HG03159 (cell line): ENCODE results near the gene ZDHHC9.

Source experiments
- ATAC-seq: cut with Tn5 transposase; IDR thresholded peaks from one replicate; pipeline ENCODE4 v1.9.1; 2021; ENCODE audit warnings: mild to moderate bottlenecking, moderate library complexity; ENCODE audit not compliant: unreplicated experiment

ZDHHC9 gene

GRCh38 chrX:129768586-129769466 is 74.9 kb downstream of the ZDHHC9 start:
- no peak for ATAC-seq

- ATAC-seq = no peak
Observed at GRCh38 chrX:129768186-129768585, 75.5 kb downstream of the ZDHHC9 start.

- ATAC-seq = no peak
Observed at GRCh38 chrX:129763666-129764065, 80.0 kb downstream of the ZDHHC9 start.

GRCh38 chrX:129762448-129762847 is 81.2 kb downstream of the ZDHHC9 start:
- ATAC-seq = no peak

- ATAC-seq = no peak
Observed at GRCh38 chrX:129761596-129761995, 82.1 kb downstream of the ZDHHC9 start.

GRCh38 chrX:129760981-129761380 is 82.7 kb downstream of the ZDHHC9 start:
- ATAC-seq = no peak

GRCh38 chrX:129760155-129760554 is 83.5 kb downstream of the ZDHHC9 start:
- ATAC-seq = no peak

GRCh38 chrX:129759576-129760061 is 84.1 kb downstream of the ZDHHC9 start:
- ATAC-seq = no peak

- no peak for ATAC-seq
Observed at GRCh38 chrX:129755779-129756650, 87.7 kb downstream of the ZDHHC9 start.

GRCh38 chrX:129754056-129755024 is 89.3 kb downstream of the ZDHHC9 start:
- ATAC-seq = no peak
